ENCODE measurements around the gene EFCAB13.
"Not testable (repeated sequence)": the region's sequence is repeated elsewhere in the genome, so short reads cannot be mapped to it uniquely, and the experiment has no call there.

Gene EFCAB13

DNA sequence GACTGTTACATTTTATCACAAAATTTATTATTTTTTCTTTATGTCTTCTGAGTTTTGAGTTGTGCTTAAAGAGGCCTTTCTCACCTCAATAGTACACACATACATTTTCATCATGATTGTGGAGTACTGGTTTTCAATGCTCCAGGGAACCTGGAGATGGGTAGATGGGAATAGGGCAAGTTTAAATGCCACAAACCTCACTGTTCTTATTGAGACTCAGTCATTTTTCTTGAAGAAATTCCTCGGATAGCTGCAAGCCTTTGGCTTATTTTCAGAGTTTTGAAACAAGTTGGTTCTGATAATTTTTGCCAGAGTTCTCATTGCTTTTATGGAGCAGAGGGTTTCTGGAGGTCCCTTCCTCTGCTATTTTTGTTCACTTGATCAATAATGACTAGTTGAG is 34.9 kb downstream of the EFCAB13 start:
- H3K4me3 ChIP-seq (replicated peaks; ENCODE audit: low read depth, low read length) = no peak overlapping the region
- no peak for DNase-seq (ENCODE audit: extremely low read depth, low read depth)
- TF ChIP-seq, protein P1, sequence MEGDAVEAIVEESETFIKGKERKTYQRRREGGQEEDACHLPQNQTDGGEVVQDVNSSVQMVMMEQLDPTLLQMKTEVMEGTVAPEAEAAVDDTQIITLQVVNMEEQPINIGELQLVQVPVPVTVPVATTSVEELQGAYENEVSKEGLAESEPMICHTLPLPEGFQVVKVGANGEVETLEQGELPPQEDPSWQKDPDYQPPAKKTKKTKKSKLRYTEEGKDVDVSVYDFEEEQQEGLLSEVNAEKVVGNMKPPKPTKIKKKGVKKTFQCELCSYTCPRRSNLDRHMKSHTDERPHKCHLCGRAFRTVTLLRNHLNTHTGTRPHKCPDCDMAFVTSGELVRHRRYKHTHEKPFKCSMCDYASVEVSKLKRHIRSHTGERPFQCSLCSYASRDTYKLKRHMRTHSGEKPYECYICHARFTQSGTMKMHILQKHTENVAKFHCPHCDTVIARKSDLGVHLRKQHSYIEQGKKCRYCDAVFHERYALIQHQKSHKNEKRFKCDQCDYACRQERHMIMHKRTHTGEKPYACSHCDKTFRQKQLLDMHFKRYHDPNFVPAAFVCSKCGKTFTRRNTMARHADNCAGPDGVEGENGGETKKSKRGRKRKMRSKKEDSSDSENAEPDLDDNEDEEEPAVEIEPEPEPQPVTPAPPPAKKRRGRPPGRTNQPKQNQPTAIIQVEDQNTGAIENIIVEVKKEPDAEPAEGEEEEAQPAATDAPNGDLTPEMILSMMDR (IDR thresholded peaks at IDR 0.05; ENCODE audit: low read depth, low read length, missing control alignments) = no peak

DNA sequence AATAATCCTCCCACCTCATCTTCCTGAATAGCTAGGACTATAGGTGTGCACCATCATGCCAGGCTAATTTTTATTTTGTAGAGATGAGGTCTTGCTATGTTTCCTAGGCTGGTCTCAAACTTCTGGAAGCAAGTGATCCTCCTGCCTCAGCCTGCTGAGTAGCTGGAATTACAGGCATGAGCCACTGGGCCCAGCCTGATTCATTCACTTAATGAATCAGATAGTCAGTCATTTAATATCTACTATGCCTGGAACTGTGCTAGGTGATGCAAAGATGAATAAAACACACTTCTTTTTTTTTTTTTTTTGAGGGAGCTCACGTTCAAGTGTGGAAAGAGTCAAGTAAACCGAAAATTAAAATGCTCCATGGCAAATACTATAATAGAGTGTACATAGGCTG is 39.4 kb downstream of the EFCAB13 start:
- DNase-seq (ENCODE audit: extremely low read depth, low read depth) = no peak
- TF ChIP-seq, protein P1 (IDR thresholded peaks at IDR 0.05; ENCODE audit: low read depth, low read length, missing control alignments) = no peak
- no peak overlapping the region for H3K4me3 ChIP-seq (replicated peaks; ENCODE audit: low read depth, low read length)

GRCh38 chr17:47367257-47367656 is 43.5 kb downstream of the EFCAB13 start:
- H3K4me3 ChIP-seq (replicated peaks; ENCODE audit: low read depth, low read length) = no peak overlapping the region
- no peak for DNase-seq (ENCODE audit: extremely low read depth, low read depth)
- TF ChIP-seq, protein P1 (IDR thresholded peaks at IDR 0.05; ENCODE audit: low read depth, low read length, missing control alignments) = no peak

DNA sequence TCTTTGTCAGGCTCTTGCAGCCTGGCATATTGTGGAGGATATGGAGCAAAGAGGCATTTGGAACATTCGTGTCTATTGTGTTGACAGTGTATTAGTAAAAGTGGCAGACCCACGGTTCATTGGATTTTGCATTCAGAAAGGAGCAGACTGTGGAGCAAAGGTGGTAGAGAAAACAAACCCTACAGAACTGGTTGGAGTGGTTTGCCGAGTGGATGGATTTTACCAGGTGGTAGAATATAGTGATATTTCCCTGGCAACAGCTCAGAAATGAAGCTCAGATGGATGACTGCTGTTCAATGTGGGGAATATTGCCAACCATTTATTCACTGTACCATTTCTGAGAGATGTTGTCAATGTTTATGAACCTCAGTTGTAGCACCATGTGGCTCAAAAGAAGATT is 44.5 kb downstream of the EFCAB13 start:
- no peak for DNase-seq (ENCODE audit: extremely low read depth, low read depth)
- H3K4me3 ChIP-seq (replicated peaks; ENCODE audit: low read depth, low read length) = no peak overlapping the region
- TF ChIP-seq, protein P1 (IDR thresholded peaks at IDR 0.05; ENCODE audit: low read depth, low read length, missing control alignments) = no peak

GRCh38 chr17:47370899-47371298 is 47.1 kb downstream of the EFCAB13 start:
- not testable (repeated sequence) for H3K4me3 ChIP-seq (replicated peaks; ENCODE audit: low read depth, low read length)

DNA sequence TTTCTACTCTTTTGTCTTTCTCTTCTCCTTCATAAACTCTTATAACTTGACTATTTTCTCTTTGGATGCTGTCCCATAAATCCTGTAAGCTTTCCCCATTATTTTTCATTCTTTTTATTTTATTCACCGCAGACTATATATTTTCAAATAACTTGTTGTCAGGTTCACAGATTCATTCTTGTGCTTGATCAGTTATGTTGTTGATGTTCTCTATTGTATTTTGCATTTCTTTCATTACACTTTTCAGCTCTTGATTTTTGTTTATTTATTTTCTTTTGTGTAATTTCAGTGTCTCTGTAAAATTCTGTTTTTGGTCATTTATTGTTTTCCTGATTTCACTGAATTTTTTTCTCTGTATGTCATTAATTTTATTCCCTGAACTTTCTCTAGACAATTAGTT is 49.2 kb downstream of the EFCAB13 start:
- no peak for DNase-seq (ENCODE audit: extremely low read depth, low read depth)
- H3K4me3 ChIP-seq (replicated peaks; ENCODE audit: low read depth, low read length) = no peak overlapping the region
- TF ChIP-seq, protein P1 (IDR thresholded peaks at IDR 0.05; ENCODE audit: low read depth, low read length, missing control alignments) = no peak

More at GRCh38 chr17:47370899-47371298, 47.1 kb downstream of the EFCAB13 start:
- DNase-seq (ENCODE audit: extremely low read depth, low read depth) = not testable (repeated sequence)

- no peak for DNase-seq (ENCODE audit: extremely low read depth, low read depth)
- TF ChIP-seq, protein P1 (IDR thresholded peaks at IDR 0.05; ENCODE audit: low read depth, low read length, missing control alignments) = no peak
Measured at GRCh38 chr17:47376247-47376646, 52.5 kb downstream of the EFCAB13 start.

More at GRCh38 chr17:47376247-47376646, 52.5 kb downstream of the EFCAB13 start:
- H3K4me3 ChIP-seq (replicated peaks; ENCODE audit: low read depth, low read length) = no peak overlapping the region
